MV-4-11 (cell line): ENCODE measurements around the gene ADGRV1.
"Not testable (repeated sequence)": the region's sequence is repeated elsewhere in the genome, so short reads cannot be mapped to it uniquely, and the experiment has no call there.

Source experiments
- DNase-seq: peaks from one replicate; lab custom pipeline; 2025; lab: John Stamatoyannopoulos, UW

Gene ADGRV1

GRCh38 chr5:90551376-90551775 is 7.2 kb upstream of the ADGRV1 start:
- peak; percentile 71 for DNase-seq

GRCh38 chr5:90553711-90554110 is 4.9 kb upstream of the ADGRV1 start:
- no peak for DNase-seq

GRCh38 chr5:90554358-90555006 is 4.1 kb upstream of the ADGRV1 start:
- DNase-seq, result no peak

- no peak for DNase-seq
These were observed 2.9 kb upstream of the ADGRV1 start for GRCh38 chr5:90555666-90556065.

- no peak for DNase-seq
These were observed 1.2 kb upstream of the ADGRV1 start for GRCh38 chr5:90557391-90557790.

GRCh38 chr5:90557871-90558270 is 726 bp upstream of the ADGRV1 start:
- DNase-seq, result no peak

GRCh38 chr5:90560771-90561170 is 2.2 kb downstream of the ADGRV1 start:
- DNase-seq, result no peak

- no peak for DNase-seq
These were observed 3.2 kb downstream of the ADGRV1 start for GRCh38 chr5:90561766-90562165.

- no peak for DNase-seq
These were observed 3.7 kb downstream of the ADGRV1 start for GRCh38 chr5:90562341-90562740.

- DNase-seq, result no peak
These were observed 4.5 kb downstream of the ADGRV1 start for GRCh38 chr5:90563108-90563507.

- DNase-seq, result no peak
These were observed 6.9 kb downstream of the ADGRV1 start for GRCh38 chr5:90565491-90565890.

GRCh38 chr5:90569084-90569483 is 10.5 kb downstream of the ADGRV1 start:
- no peak for DNase-seq

- DNase-seq, result no peak
These were observed 11.4 kb downstream of the ADGRV1 start for GRCh38 chr5:90570034-90570433.

GRCh38 chr5:90571147-90571773 is 12.7 kb downstream of the ADGRV1 start:
- DNase-seq, result no peak

GRCh38 chr5:90575712-90576111 is 17.1 kb downstream of the ADGRV1 start:
- DNase-seq, result no peak

- DNase-seq, result not testable (repeated sequence)
These were observed 18.0 kb downstream of the ADGRV1 start for GRCh38 chr5:90576566-90576965.

- DNase-seq, result not testable (repeated sequence)
These were observed 21.3 kb downstream of the ADGRV1 start for GRCh38 chr5:90579905-90580304.

- DNase-seq, result no peak
These were observed 23.4 kb downstream of the ADGRV1 start for GRCh38 chr5:90581956-90582355.

- DNase-seq, result no peak
These were observed 26.9 kb downstream of the ADGRV1 start for GRCh38 chr5:90585337-90585986.

GRCh38 chr5:90586469-90586868 is 27.9 kb downstream of the ADGRV1 start:
- no peak for DNase-seq

GRCh38 chr5:90590170-90590569 is 31.6 kb downstream of the ADGRV1 start:
- DNase-seq, result no peak

GRCh38 chr5:90593083-90593482 is 34.5 kb downstream of the ADGRV1 start:
- not testable (repeated sequence) for DNase-seq

GRCh38 chr5:90595766-90596165 is 37.2 kb downstream of the ADGRV1 start:
- DNase-seq, result not testable (repeated sequence)
